Measurements from ENCODE around the gene ACVR1B. TPM values are rescaled to one million over a fixed set of nuclear protein-coding genes. Genes with fewer than 3 reads are reported as not detected.

Gene ACVR1B
- total RNA-seq, 1 experiment from 2014 or later: 13.4 TPM

- Histone ChIP-seq H3K4me2 (no peak overlapping the region), H3K36me3 (ENCODE audit: low read depth) (no peaks in the 10 kb centered on the region), H3K27me3 (ENCODE audit: insufficient read depth, low read depth) (no peaks in the 10 kb centered on the region), H3K79me2 (ENCODE audit: low read depth) (no peaks in the 10 kb centered on the region), H3K4me1 (replicated peaks; ENCODE audit: insufficient read depth) (no peaks in the 10 kb centered on the region), H3F3A (ENCODE audit: insufficient read depth, low read depth) (no peaks in the 10 kb centered on the region), H3K27ac (no peak overlapping the region), H3K9me2 (ENCODE audit: insufficient read depth) (no peaks in the 10 kb centered on the region), H3K4me3 (no peak overlapping the region), H3K9me3 (ENCODE audit: insufficient read depth, low read depth) (no peaks in the 10 kb centered on the region), H2AFZ (no peak overlapping the region), H4K20me1 (ENCODE audit: insufficient read depth) (no peaks in the 10 kb centered on the region)
- intact Hi-C loops (cut with micrococcal nuclease; ENCODE audit: unreplicated experiment): no loop called here
- no peak for DNase-seq
- TF ChIP-seq EZH2 (IDR thresholded peaks at IDR 0.05; ENCODE audit: low read depth) (no peak), CTCF (conservative IDR thresholded peaks at IDR 0.05) (no peak)
- no TSS peak for BruUV-seq (replicated peaks)
- ChIA-PET CTCF (interaction anchor here (0.6 kb wide), 1 partner anchor 515 kb away, joined by 3 read pairs; no protein-coding TSS in a partner anchor), POLR2A (ENCODE audit: unreplicated experiment) (no interaction called here)
Observed at GRCh38 chr12:51920046-51920445, 31.5 kb upstream of the ACVR1B start.

GRCh38 chr12:51921017-51921725 lies 30.3 kb upstream of the ACVR1B start:
- intact Hi-C loops (cut with micrococcal nuclease; ENCODE audit: unreplicated experiment): no loop called here
- H3K27me3 ChIP-seq (ENCODE audit: insufficient read depth, low read depth): no peaks in the 10 kb centered on the region
- H3F3A ChIP-seq (ENCODE audit: insufficient read depth, low read depth): no peaks in the 10 kb centered on the region
- no peak overlapping the region for H3K4me3 ChIP-seq
- no peaks in the 10 kb centered on the region for H3K9me2 ChIP-seq (ENCODE audit: insufficient read depth)
- H3K79me2 ChIP-seq (ENCODE audit: low read depth): no peaks in the 10 kb centered on the region
- no peaks in the 10 kb centered on the region for H3K36me3 ChIP-seq (ENCODE audit: low read depth)
- CTCF ChIA-PET: no interaction called here
- no peaks in the 10 kb centered on the region for H4K20me1 ChIP-seq (ENCODE audit: insufficient read depth)
- POLR2A ChIA-PET (ENCODE audit: unreplicated experiment): interaction anchor here (0.7 kb wide), 1 partner anchor 1237 kb away, joined by 12 read pairs; no protein-coding TSS in a partner anchor
- H3K4me1 ChIP-seq (replicated peaks; ENCODE audit: insufficient read depth): no peaks in the 10 kb centered on the region
- no peaks in the 10 kb centered on the region for H3K9me3 ChIP-seq (ENCODE audit: insufficient read depth, low read depth)
- H3K27ac ChIP-seq: no peak overlapping the region
- no TSS peak for BruUV-seq (replicated peaks)
- TF ChIP-seq CTCF (conservative IDR thresholded peaks at IDR 0.05): no peak
- no peak for TF ChIP-seq EZH2 (IDR thresholded peaks at IDR 0.05; ENCODE audit: low read depth)
- DNase-seq: no peak
- H3K4me2 ChIP-seq: no peak overlapping the region
- H2AFZ ChIP-seq: no peak overlapping the region

GRCh38 chr12:51922146-51922545 lies 29.4 kb upstream of the ACVR1B start:
- Histone ChIP-seq H3K36me3 (ENCODE audit: low read depth) (no peaks in the 10 kb centered on the region), H3K4me3 (no peak overlapping the region), H3K4me1 (replicated peaks; ENCODE audit: insufficient read depth) (no peaks in the 10 kb centered on the region), H3K9me3 (ENCODE audit: insufficient read depth, low read depth) (no peaks in the 10 kb centered on the region), H3F3A (ENCODE audit: insufficient read depth, low read depth) (no peaks in the 10 kb centered on the region), H3K9me2 (ENCODE audit: insufficient read depth) (no peaks in the 10 kb centered on the region), H3K27ac (no peak overlapping the region), H2AFZ (no peak overlapping the region), H3K4me2 (no peak overlapping the region), H3K27me3 (ENCODE audit: insufficient read depth, low read depth) (no peaks in the 10 kb centered on the region), H4K20me1 (ENCODE audit: insufficient read depth) (no peaks in the 10 kb centered on the region), H3K79me2 (ENCODE audit: low read depth) (no peaks in the 10 kb centered on the region)
- ChIA-PET CTCF (no interaction called here), POLR2A (ENCODE audit: unreplicated experiment) (no interaction called here)
- no peak for DNase-seq
- TF ChIP-seq EZH2 (IDR thresholded peaks at IDR 0.05; ENCODE audit: low read depth): no peak
- no peak for TF ChIP-seq CTCF (conservative IDR thresholded peaks at IDR 0.05)
- no TSS peak for BruUV-seq (replicated peaks)
- intact Hi-C loops (cut with micrococcal nuclease; ENCODE audit: unreplicated experiment): no loop called here

Measured in PC-9 (cell line).